SU-DHL-6 (cell line): Measurements from ENCODE around the gene SLC47A2.

Experiments used
- H2AFZ ChIP-seq: fragments of 200-600 bp; sonication (generic); 2 replicates; pipeline ENCODE4 v1.6.1; 2014; ENCODE audit warnings: low read depth, mild to moderate bottlenecking, moderate library complexity, mixed read lengths, antibody characterized with exemption, low read length; ENCODE audit not compliant: severe bottlenecking
- H3F3A ChIP-seq: fragments of 200-600 bp; shearing (Covaris generic); 2 replicates; pipeline ENCODE4 v1.6.0; 2016; ENCODE audit warnings: antibody characterized with exemption, mild to moderate bottlenecking; ENCODE audit not compliant: insufficient read depth
- H3K27ac ChIP-seq: fragments of 200-600 bp; sonication (generic); 2 replicates; pipeline ENCODE4 v1.5.1; 2016; ENCODE audit warnings: low read depth, mild to moderate bottlenecking, low read length, moderate library complexity, mixed read lengths
- H3K27me3 ChIP-seq: fragments of 200-600 bp; sonication (generic), shearing (Covaris generic); 2 replicates; pipeline ENCODE4 v1.6.0; 2014; ENCODE audit warnings: mild to moderate bottlenecking, low read length
- H3K36me3 ChIP-seq: fragments of 200-600 bp; sonication (generic); 2 replicates; pipeline ENCODE4 v1.6.1; 2014; ENCODE audit warnings: mild to moderate bottlenecking, low read length, mixed read lengths
- H3K4me2 ChIP-seq: fragments of 300-600, 200-600 bp; shearing (Covaris generic), sonication (generic); 2 replicates; pipeline ENCODE4 v1.6.0; 2014; ENCODE audit warnings: low read length, low read depth, mild to moderate bottlenecking; ENCODE audit not compliant: poor library complexity, severe bottlenecking
- H3K4me3 ChIP-seq: fragments of 200-600 bp; sonication (generic); 2 replicates; pipeline ENCODE4 v1.5.1; 2014; ENCODE audit warnings: antibody characterized with exemption, low read length, mild to moderate bottlenecking, mixed read lengths; ENCODE audit not compliant: insufficient read depth, poor library complexity, severe bottlenecking
- H3K79me2 ChIP-seq: fragments of 200-600 bp; sonication (generic); 2 replicates; pipeline ENCODE4 v1.6.1; 2014; ENCODE audit warnings: mild to moderate bottlenecking, low read length, moderate library complexity; ENCODE audit not compliant: insufficient read depth
- H3K9ac ChIP-seq: fragments of 200-600 bp; sonication (generic); 2 replicates; pipeline ENCODE4 v1.7.0; 2014; ENCODE audit warnings: mild to moderate bottlenecking, low read length
- H3K9me2 ChIP-seq: fragments of 200-600 bp; sonication (generic); replicated peaks from 2 replicates; pipeline ENCODE4 v1.6.1; 2014; ENCODE audit warnings: low read length; ENCODE audit not compliant: insufficient read depth
- H3K9me3 ChIP-seq: fragments of 200-600 bp; sonication (generic); 2 replicates; pipeline ENCODE4 v1.6.1; 2014; ENCODE audit warnings: low read length, mixed read lengths; ENCODE audit not compliant: insufficient read depth
- H4K20me1 ChIP-seq: fragments of 200-600 bp; sonication (generic); 2 replicates; pipeline ENCODE4 v1.6.1; 2014; ENCODE audit warnings: low read depth, mild to moderate bottlenecking, antibody characterized with exemption, low read length, moderate library complexity, mixed read lengths
- CTCF ChIP-seq: fragments of 200-600 bp; sonication (generic); IDR thresholded peaks from one replicate; pipeline ENCODE4 v1.5.1; 2017; ENCODE audit warnings: antibody characterized with exemption, mild to moderate bottlenecking, low read length, moderate library complexity; ENCODE audit not compliant: insufficient read depth, poor library complexity, severe bottlenecking
- EZH2phosphoT487 ChIP-seq: fragments of 200-600 bp; sonication (generic), shearing (Covaris generic); conservative IDR thresholded peaks from 2 replicates; pipeline ENCODE4 v1.6.1; 2018; ENCODE audit warnings: mild to moderate bottlenecking, antibody characterized with exemption, low read length, moderate library complexity, mixed read lengths

SLC47A2 gene

GRCh38 chr17:19740933-19741332, 24.5 kb upstream of the SLC47A2 start:
- Histone ChIP-seq H3K36me3 (no peaks in the 10 kb centered on the region), H3K79me2 (no peaks in the 10 kb centered on the region), H3K4me3 (no peak overlapping the region), H3K9me2 (no peaks in the 10 kb centered on the region), H2AFZ (no peak overlapping the region), H3F3A (no peaks in the 10 kb centered on the region), H3K27me3 (no peaks in the 10 kb centered on the region), H3K9ac (no peak overlapping the region), H3K9me3 (no peaks in the 10 kb centered on the region), H4K20me1 (no peaks in the 10 kb centered on the region), H3K4me2 (no peak overlapping the region), H3K27ac (no peak overlapping the region)
- TF ChIP-seq EZH2phosphoT487: no peak
- no peak for TF ChIP-seq CTCF

DNA sequence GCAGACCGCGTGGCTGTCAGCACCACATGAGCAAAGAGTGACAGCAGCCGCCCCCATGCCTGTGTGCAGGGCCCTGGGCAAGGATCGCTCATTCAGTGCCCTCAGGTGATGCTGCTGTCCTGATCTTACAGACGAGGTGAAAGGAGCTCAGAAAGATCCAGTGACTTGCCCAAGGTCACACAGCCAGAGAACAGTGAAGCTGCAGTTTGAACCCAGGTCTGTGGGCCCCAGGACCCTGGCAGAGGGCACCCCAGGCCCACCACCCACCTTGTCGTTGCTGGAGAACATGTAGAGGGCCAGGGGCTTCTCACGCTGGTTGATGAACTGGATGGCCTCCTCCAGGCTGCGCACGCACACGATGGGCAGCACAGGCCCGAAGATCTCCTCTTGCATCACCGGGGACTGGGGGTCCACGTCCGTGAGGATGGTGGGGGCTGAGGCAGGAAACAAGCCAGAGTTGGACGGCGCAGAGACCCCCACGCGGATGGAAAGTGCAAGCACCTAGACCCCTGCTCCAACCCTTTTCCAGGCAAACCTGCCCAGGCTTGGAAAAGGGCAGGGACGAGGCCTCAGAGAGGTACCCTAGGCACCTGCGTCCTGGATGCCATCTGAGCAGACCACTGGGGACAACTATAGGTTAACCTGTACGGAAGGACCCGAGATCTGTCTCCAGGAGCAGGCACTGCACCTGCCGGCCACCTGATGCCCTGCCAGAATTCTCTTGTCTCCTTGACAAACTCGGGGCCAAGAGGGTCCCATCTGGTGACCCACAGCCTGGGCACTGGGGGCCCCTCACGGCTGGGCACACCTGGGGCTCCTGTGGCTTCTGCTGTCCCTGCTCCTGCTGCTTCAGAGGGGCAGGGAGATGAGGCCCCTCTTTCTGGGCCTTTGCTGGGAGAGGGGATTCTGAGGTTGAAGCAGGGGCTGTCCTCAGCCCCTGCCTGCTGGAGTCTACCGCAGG, 23.1 kb upstream of the SLC47A2 start:
- Histone ChIP-seq H3K9ac (no peak overlapping the region), H3K4me3 (no peak overlapping the region), H2AFZ (no peak overlapping the region), H3K79me2 (no peaks in the 10 kb centered on the region), H3K27ac (no peak overlapping the region), H3K9me3 (no peaks in the 10 kb centered on the region), H3K4me2 (no peak overlapping the region), H4K20me1 (no peaks in the 10 kb centered on the region), H3F3A (no peaks in the 10 kb centered on the region), H3K9me2 (no peaks in the 10 kb centered on the region), H3K27me3 (no peaks in the 10 kb centered on the region), H3K36me3 (no peaks in the 10 kb centered on the region)
- TF ChIP-seq EZH2phosphoT487 (no peak), CTCF (no peak)

GRCh38 chr17:19738757-19739156, 22.4 kb upstream of the SLC47A2 start:
- no peaks in the 10 kb centered on the region for H3K9me3 ChIP-seq
- no peak overlapping the region for H2AFZ ChIP-seq
- H3K4me2 ChIP-seq: no peak overlapping the region
- no peaks in the 10 kb centered on the region for H3K36me3 ChIP-seq
- no peaks in the 10 kb centered on the region for H3K27me3 ChIP-seq
- H4K20me1 ChIP-seq: no peaks in the 10 kb centered on the region
- no peaks in the 10 kb centered on the region for H3F3A ChIP-seq
- TF ChIP-seq EZH2phosphoT487 (no peak), CTCF (no peak)
- H3K9ac ChIP-seq: no peak overlapping the region
- no peaks in the 10 kb centered on the region for H3K9me2 ChIP-seq
- H3K79me2 ChIP-seq: no peaks in the 10 kb centered on the region
- no peak overlapping the region for H3K27ac ChIP-seq
- H3K4me3 ChIP-seq: no peak overlapping the region
